GM21526 (cell line): Measurements from ENCODE around the gene RGS8.

Experiments
- ATAC-seq: cut with Tn5 transposase; IDR thresholded peaks from one replicate; pipeline ENCODE4 v1.9.1; 2021; ENCODE audit warnings: moderate library complexity; ENCODE audit not compliant: unreplicated experiment, low FRiP score

The RGS8 gene

DNA sequence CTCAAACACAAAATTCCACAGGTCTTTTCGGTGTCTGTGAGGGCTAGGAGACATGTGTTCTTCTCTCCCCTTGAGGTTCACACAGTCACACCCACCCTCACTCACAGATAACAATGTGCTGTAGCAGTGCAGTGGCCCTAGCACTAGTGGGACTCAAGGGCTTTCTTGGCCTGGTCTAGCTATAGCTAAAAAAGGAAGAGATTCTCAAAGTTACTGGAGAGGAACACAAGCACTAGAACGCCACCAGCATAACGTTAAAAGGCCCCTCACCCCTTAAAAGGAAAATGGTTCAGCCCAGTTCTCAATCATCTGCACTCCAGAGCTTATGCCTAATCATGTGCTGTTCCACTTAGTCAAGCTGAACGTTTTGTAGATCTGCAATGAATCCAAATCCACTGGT, 39.5 kb downstream of the RGS8 start:
- no peak for ATAC-seq

DNA sequence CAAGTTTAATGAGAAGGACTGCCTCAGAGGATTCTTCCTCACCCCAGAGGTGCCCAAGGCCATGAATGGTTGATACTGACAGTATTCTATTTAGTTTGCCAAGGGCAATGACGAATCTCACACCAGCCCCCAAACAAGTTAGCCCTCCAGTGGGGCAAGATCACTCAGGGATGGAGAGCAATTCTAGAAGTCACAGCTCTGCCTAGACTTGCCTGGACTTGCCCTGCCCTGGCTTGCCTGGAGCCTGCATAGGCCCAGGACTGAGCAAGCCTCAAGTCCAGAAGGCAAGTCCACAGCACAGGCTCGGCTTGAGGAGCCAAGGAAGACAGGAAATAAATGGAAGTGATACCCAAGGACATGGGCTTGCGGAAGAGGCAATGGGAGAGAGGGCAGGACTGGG, 40.7 kb downstream of the RGS8 start:
- ATAC-seq, result no peak

- no peak for ATAC-seq
Observed at GRCh38 chr1:182642461-182642860, 41.9 kb downstream of the RGS8 start.

DNA sequence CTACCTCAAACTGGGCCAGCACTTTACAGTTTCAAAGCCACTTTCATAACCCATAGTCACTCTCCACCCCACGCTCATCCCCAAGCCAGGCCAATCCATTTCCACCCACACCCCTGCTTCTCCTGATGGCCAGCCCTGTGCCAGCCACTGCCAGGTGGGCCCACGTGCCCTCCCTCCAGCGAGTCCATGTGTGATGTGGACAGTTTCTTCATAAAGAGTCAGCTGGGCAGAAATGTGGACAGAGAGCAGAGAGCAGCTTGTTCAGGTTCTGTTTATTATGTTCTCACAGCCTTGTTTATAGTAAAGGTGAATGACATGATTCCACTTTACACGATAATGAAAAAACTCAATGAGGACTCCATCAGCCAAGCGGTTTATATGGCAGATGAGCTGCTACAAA, 42.8 kb downstream of the RGS8 start:
- ATAC-seq, result no peak

GRCh38 chr1:182639330-182639729, 45.1 kb downstream of the RGS8 start:
- ATAC-seq, result no peak

DNA sequence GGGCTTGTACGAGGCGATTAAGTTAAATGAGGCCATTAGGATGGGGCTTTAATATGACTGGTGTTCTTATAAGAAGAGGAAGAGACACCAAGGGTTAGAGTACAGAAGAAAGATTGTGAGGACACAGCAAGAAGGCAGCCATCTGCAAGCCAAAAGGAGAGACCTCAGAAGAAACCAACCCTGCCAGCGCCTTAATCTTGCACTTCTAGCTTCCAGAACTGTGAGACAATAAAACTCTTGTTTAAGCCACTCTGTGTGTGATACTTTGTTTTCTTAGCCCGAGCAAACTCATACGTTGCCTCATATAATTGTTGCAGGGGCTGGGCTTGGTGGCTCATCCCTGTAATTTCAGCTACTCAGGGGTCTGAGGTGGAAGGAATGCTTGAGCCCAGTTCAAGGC, 46.6 kb downstream of the RGS8 start:
- ATAC-seq, result no peak

GRCh38 chr1:182635871-182636270, 48.5 kb downstream of the RGS8 start:
- no peak for ATAC-seq
